Upper lobe of left lung (tissue), 4 donors: ENCODE data around the gene HEPHL1.

ENCODE experiments used
- EP300 ChIP-seq, 4 donors: sonication (generic); formaldehyde crosslinking; IDR thresholded peaks; one replicate each; pipeline ENCODE4 v1.5.1; 2017; ENCODE audit warnings: antibody characterized with exemption in 4 of 4, control low read depth in 2 of 4
- POLR2A ChIP-seq, 4 donors: fragments of 450-650 bp; IDR thresholded peaks; one replicate each; pipeline ENCODE4 v1.5.1; 2016 to 2017; ENCODE audit warnings: antibody characterized with exemption in 4 of 4, mild to moderate bottlenecking in 2 of 4
- TF ChIP-seq, protein P1 (sequence below), 6 experiments: fragments of 450-650 bp in 4 of 6; fragments of 200-600 bp in 2 of 6; sonication (generic) in 2 of 6; IDR thresholded peaks; one replicate each; pipeline ENCODE4 v1.5.1; 2016 to 2019; ENCODE audit warnings: antibody characterized with exemption in 6 of 6

- no peak for TF ChIP-seq POLR2A (IDR thresholded peaks at IDR 0.05)
- TF ChIP-seq, protein P1, sequence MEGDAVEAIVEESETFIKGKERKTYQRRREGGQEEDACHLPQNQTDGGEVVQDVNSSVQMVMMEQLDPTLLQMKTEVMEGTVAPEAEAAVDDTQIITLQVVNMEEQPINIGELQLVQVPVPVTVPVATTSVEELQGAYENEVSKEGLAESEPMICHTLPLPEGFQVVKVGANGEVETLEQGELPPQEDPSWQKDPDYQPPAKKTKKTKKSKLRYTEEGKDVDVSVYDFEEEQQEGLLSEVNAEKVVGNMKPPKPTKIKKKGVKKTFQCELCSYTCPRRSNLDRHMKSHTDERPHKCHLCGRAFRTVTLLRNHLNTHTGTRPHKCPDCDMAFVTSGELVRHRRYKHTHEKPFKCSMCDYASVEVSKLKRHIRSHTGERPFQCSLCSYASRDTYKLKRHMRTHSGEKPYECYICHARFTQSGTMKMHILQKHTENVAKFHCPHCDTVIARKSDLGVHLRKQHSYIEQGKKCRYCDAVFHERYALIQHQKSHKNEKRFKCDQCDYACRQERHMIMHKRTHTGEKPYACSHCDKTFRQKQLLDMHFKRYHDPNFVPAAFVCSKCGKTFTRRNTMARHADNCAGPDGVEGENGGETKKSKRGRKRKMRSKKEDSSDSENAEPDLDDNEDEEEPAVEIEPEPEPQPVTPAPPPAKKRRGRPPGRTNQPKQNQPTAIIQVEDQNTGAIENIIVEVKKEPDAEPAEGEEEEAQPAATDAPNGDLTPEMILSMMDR (IDR thresholded peaks at IDR 0.05): no peak
- no peak for TF ChIP-seq EP300 (IDR thresholded peaks at IDR 0.05)
Observed at GRCh38 chr11:94034207-94034606, 13.1 kb downstream of the HEPHL1 start.
